ENCODE measurements around the gene TTC9C.
"Not testable (repeated sequence)": the region's sequence is repeated elsewhere in the genome, so short reads cannot be mapped to it uniquely, and the experiment has no call there.

The TTC9C gene

DNA sequence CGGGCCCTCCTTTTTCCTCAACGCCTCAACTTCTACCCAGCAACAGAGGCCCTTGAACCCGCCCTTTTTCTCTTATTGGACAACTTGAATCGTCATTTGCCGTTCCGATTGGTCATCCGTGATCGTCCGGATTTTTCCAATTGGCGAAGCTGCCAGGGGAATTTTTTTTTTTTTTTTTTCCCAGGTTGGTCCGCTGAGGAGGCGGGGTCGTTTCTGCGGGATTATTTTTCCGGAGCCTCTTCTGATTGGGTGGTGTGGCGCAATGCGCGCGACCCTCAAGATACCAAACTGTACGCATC is 465 bp upstream of the TTC9C start:
- H3K4me3 ChIP-seq (ENCODE audit: low read length), result peak overlapping the region; percentile 66
- peaks cover 15% of the 10 kb centered on the region for H3K4me1 ChIP-seq (ENCODE audit: control insufficient read depth, low read depth, low read length)
- H3K27ac ChIP-seq (ENCODE audit: low read length), result peak overlapping the region; percentile 90
- H3K36me3 ChIP-seq (ENCODE audit: control insufficient read depth, low read depth, low read length), result peaks cover 24% of the 10 kb centered on the region
- H3K9ac ChIP-seq (ENCODE audit: low read length), result peak overlapping the region; percentile 77
- no peaks in the 10 kb centered on the region for H3K27me3 ChIP-seq (ENCODE audit: control insufficient read depth, insufficient read depth, low read length)
- no peaks in the 10 kb centered on the region for H3K9me3 ChIP-seq (ENCODE audit: control insufficient read depth, low read depth, low read length)

DNA sequence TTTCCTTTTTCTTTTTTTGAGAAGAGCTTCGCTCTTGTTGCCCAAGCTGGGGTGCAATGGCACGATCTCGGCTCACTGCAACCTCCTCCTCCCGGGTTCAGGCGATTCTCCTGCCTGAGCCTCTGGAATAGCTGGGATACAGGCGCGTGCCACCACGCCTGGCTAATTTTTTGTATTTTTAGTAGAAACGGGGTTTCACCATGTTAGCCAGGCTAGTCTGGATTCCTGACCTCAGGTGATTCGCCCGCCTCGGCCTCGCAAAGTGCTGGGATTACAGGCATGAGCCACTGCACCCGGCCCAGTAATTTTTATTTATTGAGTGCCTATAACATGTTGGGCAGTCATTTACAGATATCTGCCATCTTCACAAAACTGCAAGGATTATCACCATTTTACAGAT is 1.8 kb downstream of the TTC9C start:
- H3K36me3 ChIP-seq (ENCODE audit: control insufficient read depth, low read depth, low read length); H3K27me3 ChIP-seq (ENCODE audit: control insufficient read depth, insufficient read depth, low read length); H3K4me1 ChIP-seq (ENCODE audit: control insufficient read depth, low read depth, low read length); H3K9me3 ChIP-seq (ENCODE audit: control insufficient read depth, low read depth, low read length); H3K4me3 ChIP-seq (ENCODE audit: low read length); H3K9ac ChIP-seq (ENCODE audit: low read length); H3K27ac ChIP-seq (ENCODE audit: low read length): not testable (repeated sequence)

DNA sequence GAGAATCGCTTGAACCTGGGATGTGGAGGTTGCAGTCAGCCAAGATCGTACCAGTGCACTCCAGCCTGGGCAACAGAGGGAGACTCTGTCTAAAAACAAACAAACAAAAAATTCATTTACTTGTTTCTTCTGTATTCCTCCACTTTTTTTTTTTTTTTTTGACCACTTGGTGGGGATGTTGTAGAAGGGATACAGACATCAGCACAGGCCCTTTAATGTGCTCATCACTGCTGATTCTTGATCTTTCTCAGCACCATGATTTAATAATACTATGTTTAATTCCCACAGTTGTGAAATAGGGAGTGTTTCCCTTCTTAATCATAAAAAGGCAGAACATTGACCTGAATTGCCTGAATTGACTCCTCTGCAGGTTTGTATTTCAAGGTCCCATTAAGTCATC is 4.5 kb downstream of the TTC9C start:
- Histone ChIP-seq H3K27me3 (ENCODE audit: control insufficient read depth, insufficient read depth, low read length) (no peaks in the 10 kb centered on the region), H3K9ac (ENCODE audit: low read length) (no peak overlapping the region), H3K4me3 (ENCODE audit: low read length) (no peak overlapping the region), H3K4me1 (ENCODE audit: control insufficient read depth, low read depth, low read length) (peaks cover 3% of the 10 kb centered on the region), H3K36me3 (ENCODE audit: control insufficient read depth, low read depth, low read length) (peaks cover 20% of the 10 kb centered on the region), H3K27ac (ENCODE audit: low read length) (no peak overlapping the region), H3K9me3 (ENCODE audit: control insufficient read depth, low read depth, low read length) (no peaks in the 10 kb centered on the region)

DNA sequence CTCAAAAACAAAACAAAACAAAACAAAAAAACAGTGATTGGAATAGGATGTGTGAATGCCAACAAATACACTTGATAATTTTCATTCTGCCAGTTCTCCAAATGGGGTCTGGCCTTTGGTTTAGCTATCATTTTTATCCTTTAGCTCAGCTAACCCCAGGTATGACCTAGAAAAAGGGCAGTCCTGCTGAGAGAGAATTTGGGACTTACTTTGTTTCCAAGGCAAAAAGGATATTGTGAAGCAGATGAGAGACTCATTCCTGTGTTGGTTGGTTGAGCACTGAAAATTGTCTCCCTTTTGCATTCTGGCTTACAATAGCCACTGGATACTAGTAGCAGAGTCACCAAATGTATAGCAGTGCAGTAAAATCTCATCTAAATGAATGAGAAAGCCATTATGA is 8.9 kb downstream of the TTC9C start:
- H3K27ac ChIP-seq (ENCODE audit: low read length), result no peak overlapping the region
- no peaks in the 10 kb centered on the region for H3K9me3 ChIP-seq (ENCODE audit: control insufficient read depth, low read depth, low read length)
- no peak overlapping the region for H3K9ac ChIP-seq (ENCODE audit: low read length)
- H3K36me3 ChIP-seq (ENCODE audit: control insufficient read depth, low read depth, low read length), result peaks cover 25% of the 10 kb centered on the region
- H3K4me1 ChIP-seq (ENCODE audit: control insufficient read depth, low read depth, low read length), result no peaks in the 10 kb centered on the region
- H3K4me3 ChIP-seq (ENCODE audit: low read length), result no peak overlapping the region
- no peaks in the 10 kb centered on the region for H3K27me3 ChIP-seq (ENCODE audit: control insufficient read depth, insufficient read depth, low read length)

DNA sequence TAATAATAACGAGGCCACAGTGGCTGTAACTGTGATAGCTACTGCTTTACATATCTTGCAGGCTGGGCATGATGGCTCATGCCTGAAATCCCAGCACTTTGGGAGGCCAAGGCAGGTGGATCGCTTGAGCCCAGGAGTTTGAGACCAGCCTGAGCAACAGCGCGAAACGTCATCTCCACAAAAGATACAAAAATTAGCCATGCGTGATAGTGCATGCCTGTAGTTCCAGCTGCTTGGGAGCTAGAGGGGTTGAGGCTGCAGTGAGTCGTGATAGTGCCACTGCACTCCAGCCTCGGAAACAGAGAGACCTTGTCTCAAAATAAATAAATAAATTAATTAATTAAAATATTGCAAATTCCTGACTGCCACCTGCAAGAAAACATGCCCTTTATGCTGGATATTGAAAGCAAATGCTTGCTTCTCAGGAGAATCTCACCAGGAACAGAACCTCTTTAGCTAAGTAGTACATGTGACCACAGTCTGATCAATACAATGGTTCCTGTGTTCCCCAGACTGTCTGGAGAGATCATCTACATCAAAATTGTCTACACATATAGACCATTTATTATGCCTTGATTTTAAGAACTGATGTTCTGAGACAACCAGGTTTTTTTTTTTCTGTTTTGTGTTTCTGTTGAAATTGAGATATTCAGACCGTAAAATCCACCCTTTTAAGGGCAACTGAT is 19.3 kb downstream of the TTC9C start:
- H3K9me3 ChIP-seq (ENCODE audit: control insufficient read depth, low read depth, low read length), result no peaks in the 10 kb centered on the region
- H3K27me3 ChIP-seq (ENCODE audit: control insufficient read depth, insufficient read depth, low read length), result no peaks in the 10 kb centered on the region
- no peak overlapping the region for H3K9ac ChIP-seq (ENCODE audit: low read length)
- H3K4me3 ChIP-seq (ENCODE audit: low read length), result no peak overlapping the region
- no peaks in the 10 kb centered on the region for H3K4me1 ChIP-seq (ENCODE audit: control insufficient read depth, low read depth, low read length)
- no peak overlapping the region for H3K27ac ChIP-seq (ENCODE audit: low read length)
- peaks cover 20% of the 10 kb centered on the region for H3K36me3 ChIP-seq (ENCODE audit: control insufficient read depth, low read depth, low read length)

DNA sequence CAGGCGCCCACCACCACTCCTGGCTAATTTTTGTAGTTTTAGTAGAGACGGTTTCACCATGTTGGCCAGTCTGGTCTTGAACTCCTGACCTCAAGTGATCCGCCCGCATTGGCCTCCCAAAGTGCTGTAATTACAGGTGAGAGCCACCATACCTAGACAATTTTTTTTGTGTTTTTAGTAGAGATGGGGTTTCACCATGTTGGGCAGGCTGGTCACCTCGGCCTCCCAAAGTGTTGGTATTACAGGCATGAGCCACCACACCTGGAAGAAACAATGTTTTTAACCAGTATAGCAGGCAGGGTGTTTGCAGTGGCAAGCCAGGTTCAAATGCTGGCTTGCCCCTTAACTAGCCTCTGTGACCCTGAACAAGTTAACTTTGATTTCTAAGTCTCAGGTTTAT is 21.6 kb downstream of the TTC9C start:
- H3K9me3 ChIP-seq (ENCODE audit: control insufficient read depth, low read depth, low read length); H3K4me1 ChIP-seq (ENCODE audit: control insufficient read depth, low read depth, low read length); H3K27ac ChIP-seq (ENCODE audit: low read length); H3K4me3 ChIP-seq (ENCODE audit: low read length); H3K27me3 ChIP-seq (ENCODE audit: control insufficient read depth, insufficient read depth, low read length); H3K9ac ChIP-seq (ENCODE audit: low read length): not testable (repeated sequence)
- H3K36me3 ChIP-seq (ENCODE audit: control insufficient read depth, low read depth, low read length), result peaks cover 27% of the 10 kb centered on the region

DNA sequence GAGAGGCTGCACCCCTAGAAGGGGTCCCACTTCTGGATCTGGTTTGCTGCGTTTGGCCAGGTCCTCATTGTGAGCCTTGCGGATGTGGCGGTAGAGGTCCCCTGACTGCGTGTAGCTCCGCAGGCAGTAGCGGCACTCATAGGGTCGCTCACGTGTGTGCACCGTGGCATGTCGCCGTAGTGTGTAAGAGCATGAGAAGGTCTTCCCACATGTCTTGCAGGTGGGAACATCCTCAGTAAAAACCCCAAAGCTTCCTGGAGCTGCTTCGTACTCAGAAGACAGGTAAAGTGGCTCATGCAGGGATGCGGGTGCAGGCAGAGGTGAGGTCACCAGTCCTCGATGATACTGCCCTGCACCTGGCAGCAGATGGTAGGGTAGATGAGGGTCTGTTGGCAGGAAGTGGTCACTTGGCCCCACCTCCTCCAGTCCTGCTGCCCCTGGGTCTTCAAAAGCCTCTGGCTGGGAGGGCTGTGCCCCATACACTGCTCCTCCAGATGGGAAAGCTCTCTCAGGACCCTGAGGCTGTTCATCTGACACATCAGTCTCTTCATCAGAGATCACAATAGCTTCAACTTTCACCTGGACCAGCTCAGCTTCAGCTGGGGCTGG is 24.0 kb downstream of the TTC9C start:
- H3K27ac ChIP-seq (ENCODE audit: low read length), result no peak overlapping the region
- no peak overlapping the region for H3K4me3 ChIP-seq (ENCODE audit: low read length)
- H3K27me3 ChIP-seq (ENCODE audit: control insufficient read depth, insufficient read depth, low read length), result no peaks in the 10 kb centered on the region
- peaks cover 27% of the 10 kb centered on the region for H3K36me3 ChIP-seq (ENCODE audit: control insufficient read depth, low read depth, low read length)
- H3K9ac ChIP-seq (ENCODE audit: low read length), result no peak overlapping the region
- peaks cover 4% of the 10 kb centered on the region for H3K4me1 ChIP-seq (ENCODE audit: control insufficient read depth, low read depth, low read length)
- no peaks in the 10 kb centered on the region for H3K9me3 ChIP-seq (ENCODE audit: control insufficient read depth, low read depth, low read length)

DNA sequence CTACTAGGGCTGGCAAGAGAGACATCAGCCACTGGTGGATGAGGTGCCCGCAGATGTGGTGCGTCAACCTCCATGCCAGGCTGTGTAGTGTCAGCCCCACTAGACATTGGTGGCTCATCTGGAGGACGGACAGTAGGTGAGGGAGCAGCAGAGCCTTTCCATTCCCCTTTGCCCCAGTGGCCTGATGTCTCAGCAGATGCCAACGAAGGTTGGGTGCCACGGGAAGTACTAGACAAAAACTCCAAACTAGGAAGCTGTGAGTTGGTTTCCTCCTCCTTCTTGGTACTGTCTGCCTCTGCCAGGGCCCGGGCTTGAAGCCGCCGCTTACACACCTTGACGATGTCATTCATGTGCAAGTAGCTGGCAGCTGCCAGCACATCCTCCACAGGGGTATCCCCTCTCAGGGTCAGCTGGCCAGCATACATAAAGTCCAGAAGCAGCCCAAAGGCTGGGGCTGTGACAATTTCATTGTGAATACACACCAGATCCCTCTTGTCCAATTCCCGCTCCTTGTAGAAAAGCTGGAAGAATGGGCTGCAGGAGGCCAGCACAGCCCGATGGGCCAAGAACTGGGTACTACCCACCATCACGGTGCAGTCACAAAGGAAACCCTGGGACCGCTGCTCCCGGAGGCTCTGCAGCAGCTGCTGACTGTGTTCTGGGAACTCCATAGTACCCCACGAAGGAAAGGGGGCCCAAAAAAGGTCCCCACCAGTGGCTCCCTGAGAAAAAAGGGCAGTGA is 24.9 kb downstream of the TTC9C start:
- H3K27ac ChIP-seq (ENCODE audit: low read length), result no peak overlapping the region
- H3K36me3 ChIP-seq (ENCODE audit: control insufficient read depth, low read depth, low read length), result peaks cover 27% of the 10 kb centered on the region
- H3K9ac ChIP-seq (ENCODE audit: low read length), result no peak overlapping the region
- H3K27me3 ChIP-seq (ENCODE audit: control insufficient read depth, insufficient read depth, low read length), result no peaks in the 10 kb centered on the region
- H3K4me1 ChIP-seq (ENCODE audit: control insufficient read depth, low read depth, low read length), result peaks cover 6% of the 10 kb centered on the region
- H3K4me3 ChIP-seq (ENCODE audit: low read length), result peak overlapping the region; percentile 85
- H3K9me3 ChIP-seq (ENCODE audit: control insufficient read depth, low read depth, low read length), result no peaks in the 10 kb centered on the region

DNA sequence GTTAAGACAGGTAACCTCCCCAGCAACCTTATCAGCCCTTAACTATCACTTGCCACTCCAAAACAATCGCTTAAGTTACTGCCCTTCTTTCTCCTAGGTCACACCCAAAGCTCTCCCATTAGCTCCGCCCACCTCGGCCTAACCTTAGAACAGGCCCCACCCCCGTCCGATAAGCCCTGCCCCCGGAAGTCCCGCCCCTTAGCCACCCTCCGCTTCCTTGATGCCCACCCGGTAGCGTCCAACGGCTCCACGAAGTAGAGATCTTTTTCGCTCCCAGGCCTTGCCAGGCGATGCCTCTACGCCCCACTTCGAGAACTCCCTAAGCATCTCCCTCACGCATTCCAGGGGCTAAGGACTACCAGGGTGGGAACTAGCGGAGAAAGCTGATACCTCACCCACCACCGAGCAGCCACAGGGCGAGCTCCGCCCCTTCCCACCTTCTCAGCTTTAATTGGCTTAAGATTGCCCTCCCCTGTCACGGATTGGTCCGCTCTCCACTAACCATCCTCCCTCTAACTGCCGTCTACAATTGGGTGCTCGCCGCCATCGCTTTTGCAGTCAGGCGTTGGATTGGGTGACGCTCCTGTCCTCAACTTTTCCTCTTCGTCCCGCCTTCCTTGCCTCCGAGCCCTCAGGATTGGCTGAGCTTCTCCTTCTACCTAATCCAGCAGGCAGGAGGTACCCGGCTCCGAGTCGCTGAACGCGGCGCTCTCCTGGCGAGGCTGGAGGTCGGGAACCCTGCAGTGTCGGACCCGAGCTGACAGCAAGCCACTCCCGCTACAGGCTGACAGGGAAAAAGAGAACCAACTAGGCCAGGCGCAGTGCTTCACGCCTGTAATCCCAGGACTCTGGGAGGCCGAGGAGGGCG is 25.7 kb downstream of the TTC9C start, which contains the start of gene ZBTB3:
TSS of gene ZBTB3 (minus strand) at position 425 of the 868 bp plus-strand sequence. CDS start 496 bp downstream, outside the sequence.
- H3K27ac ChIP-seq (ENCODE audit: low read length), result peak within 1 kb of the TSS; percentile 76
- peaks cover 9% of the 10 kb centered on the region for H3K4me1 ChIP-seq (ENCODE audit: control insufficient read depth, low read depth, low read length)
- H3K9me3 ChIP-seq (ENCODE audit: control insufficient read depth, low read depth, low read length), result no peaks in the 10 kb centered on the region
- peak within 1 kb of the TSS; percentile 67 for H3K9ac ChIP-seq (ENCODE audit: low read length)
- no peaks in the 10 kb centered on the region for H3K27me3 ChIP-seq (ENCODE audit: control insufficient read depth, insufficient read depth, low read length)
- peak within 1 kb of the TSS; percentile 85 for H3K4me3 ChIP-seq (ENCODE audit: low read length)
- H3K36me3 ChIP-seq (ENCODE audit: control insufficient read depth, low read depth, low read length), result peaks cover 27% of the 10 kb centered on the region

DNA sequence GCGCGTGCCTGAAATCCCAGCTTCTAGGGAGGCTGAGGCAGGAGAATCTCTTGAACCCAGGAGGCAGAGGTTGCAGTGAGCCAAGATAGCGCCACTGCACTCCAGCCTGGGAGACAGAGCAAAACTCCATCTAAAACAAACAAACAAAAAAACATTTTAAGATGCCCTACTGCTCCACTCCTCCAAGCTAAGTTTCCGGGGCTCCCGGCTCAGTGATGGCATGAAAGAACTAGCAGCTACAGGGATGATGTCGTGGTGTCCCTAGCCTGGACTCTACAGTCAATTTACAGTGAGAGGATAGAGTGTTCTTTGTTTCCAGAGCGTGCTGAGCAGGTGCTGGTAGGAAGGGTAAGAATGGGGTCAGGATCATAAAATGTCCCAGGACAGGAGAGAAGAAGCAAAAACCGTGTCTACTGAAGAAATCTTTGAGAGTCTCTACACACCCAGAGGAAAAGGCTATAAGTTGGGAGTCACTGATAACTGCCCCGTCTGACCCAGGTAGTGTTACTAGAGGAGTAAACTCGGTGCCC is 26.9 kb downstream of the TTC9C start:
- Histone ChIP-seq H3K4me1 (ENCODE audit: control insufficient read depth, low read depth, low read length) (peaks cover 9% of the 10 kb centered on the region), H3K9ac (ENCODE audit: low read length) (no peak overlapping the region), H3K36me3 (ENCODE audit: control insufficient read depth, low read depth, low read length) (peaks cover 18% of the 10 kb centered on the region), H3K4me3 (ENCODE audit: low read length) (peak overlapping the region; percentile 85), H3K9me3 (ENCODE audit: control insufficient read depth, low read depth, low read length) (no peaks in the 10 kb centered on the region), H3K27me3 (ENCODE audit: control insufficient read depth, insufficient read depth, low read length) (no peaks in the 10 kb centered on the region), H3K27ac (ENCODE audit: low read length) (no peak overlapping the region)

Data from iPS-18a (cell line).